Hematopoietic multipotent progenitor cell (in vitro differentiated cells): ENCODE results near the gene PHF10. TPM values are rescaled to one million over a fixed set of nuclear protein-coding genes. Genes with fewer than 3 reads are reported as not detected.
A peak's percentile ranks its signal among the peaks of the same experiment; 100 is the strongest.
"Not testable (repeated sequence)": the region's sequence is repeated elsewhere in the genome, so short reads cannot be mapped to it uniquely, and the experiment has no call there.

Source experiments
- DNase-seq, 3 donors: peaks; one replicate each; pipeline ENCODE4 v3.0.0-alpha.2; 2011 to 2015; ENCODE audit warnings: low read depth in 2 of 3, low spot score in 2 of 3
- total RNA-seq: library from RNA; depleted of rRNA; stranded (reverse); fragments of >200 nt; gene quantifications from one replicate; pipeline ENCODE4 v1.2.3, GENCODE V29; 2012

Gene PHF10
- total RNA-seq, 1 donor, result 13.5 TPM

DNA sequence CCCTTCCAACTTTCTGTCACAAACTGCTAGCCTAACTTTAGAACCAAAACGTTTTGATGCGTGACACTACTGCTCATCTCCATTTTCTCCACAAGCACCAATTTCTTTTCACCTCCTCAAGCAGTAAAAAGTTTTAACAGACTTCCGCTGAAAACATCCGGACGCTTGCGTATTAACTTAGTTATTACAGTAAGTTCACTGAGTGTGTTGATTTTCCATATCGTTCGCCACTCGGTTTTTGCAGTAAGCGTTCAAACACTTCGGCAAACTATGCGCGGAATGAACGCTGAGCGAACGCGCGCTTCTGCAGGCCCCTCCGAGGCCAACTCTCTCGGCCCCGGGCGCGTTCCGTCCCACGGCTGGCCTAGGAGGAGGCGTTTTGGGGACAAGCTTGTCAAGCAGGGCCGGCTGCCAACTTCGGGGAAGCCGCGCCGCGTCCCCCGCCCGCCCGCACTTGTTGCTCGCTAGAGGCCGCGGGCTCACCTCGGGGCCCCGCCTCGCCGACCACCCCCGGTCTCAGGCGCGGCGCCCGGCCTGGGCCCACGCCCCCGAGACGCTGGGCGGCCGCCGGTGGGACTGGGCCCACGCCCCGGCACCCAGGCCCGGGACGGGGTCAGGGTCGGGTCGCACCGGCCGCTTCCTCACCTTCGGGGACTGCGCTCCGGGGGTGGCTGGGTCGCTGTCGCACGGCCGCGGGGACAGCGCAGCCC, 945 bp downstream of the PHF10 start:
- peak; percentile 44 to 84 (median 79) for DNase-seq

GRCh38 chr6:169722362-169723199, 1.7 kb downstream of the PHF10 start:
- peak; percentile 26 to 42 (median 28) for DNase-seq

- DNase-seq, result peak in 1 of 3 donors; percentile 27
Measured at GRCh38 chr6:169720207-169720855, 4.0 kb downstream of the PHF10 start.

- no peak for DNase-seq
Measured at GRCh38 chr6:169719117-169719516, 5.2 kb downstream of the PHF10 start.

DNA sequence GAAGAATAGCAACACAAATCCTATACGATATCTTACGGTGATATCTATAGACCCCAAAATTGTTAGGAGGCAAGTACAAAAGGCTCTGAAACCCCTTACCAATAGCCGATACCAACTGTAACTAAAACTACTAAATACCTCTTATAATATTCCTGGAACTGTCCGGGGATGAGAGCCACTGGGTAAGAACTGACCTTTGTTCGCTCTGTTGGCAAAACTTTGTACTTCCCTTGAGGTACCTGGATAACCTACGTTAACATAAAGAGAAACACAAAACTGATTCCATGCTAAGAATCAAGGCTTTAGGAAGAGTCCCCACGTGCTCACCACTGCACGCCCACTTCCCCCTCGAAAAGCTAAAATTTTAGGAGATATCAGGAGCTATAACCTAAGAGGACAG, 9.7 kb downstream of the PHF10 start:
- DNase-seq, result no peak

DNA sequence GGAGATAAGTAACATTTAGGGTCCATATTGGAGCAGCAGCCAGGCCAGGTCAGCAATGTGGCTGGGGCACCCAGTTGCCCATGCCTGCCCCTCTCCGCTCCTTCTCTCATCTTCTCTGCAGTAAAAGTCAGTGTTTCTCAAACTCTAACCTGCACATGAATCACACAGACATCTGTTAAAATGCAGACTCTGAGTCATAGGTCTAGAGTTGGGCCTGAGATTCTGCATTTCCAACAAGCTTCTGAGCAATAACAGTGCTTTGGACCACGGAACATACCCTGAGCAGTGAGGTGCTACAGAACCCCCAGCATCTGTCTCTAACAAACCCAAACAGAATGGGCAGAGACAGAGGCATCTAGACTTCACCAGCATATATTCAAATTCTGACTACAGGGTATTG, 10.1 kb downstream of the PHF10 start:
- DNase-seq, result no peak

DNA sequence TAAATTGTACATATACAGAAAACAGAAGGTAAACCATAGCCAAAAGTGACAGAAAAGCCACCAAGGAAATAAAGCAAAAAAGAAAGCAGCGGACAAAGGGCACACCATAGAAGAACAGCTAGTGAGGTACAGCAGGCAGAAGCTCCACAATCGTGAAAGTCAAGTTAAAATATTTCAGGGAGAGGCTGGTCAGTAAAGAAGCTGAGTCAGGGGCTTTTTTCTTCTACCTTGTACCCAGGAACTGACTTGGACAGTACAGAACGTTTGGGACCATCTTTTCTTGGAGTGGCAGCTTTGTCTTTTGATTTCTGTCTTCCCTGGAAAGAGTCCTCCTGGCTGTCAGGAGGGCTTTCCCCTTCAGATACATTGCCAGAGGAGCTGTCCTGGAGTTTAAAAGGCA, 14.3 kb downstream of the PHF10 start:
- no peak for DNase-seq

GRCh38 chr6:169709293-169709692, 15.0 kb downstream of the PHF10 start:
- no peak for DNase-seq

DNA sequence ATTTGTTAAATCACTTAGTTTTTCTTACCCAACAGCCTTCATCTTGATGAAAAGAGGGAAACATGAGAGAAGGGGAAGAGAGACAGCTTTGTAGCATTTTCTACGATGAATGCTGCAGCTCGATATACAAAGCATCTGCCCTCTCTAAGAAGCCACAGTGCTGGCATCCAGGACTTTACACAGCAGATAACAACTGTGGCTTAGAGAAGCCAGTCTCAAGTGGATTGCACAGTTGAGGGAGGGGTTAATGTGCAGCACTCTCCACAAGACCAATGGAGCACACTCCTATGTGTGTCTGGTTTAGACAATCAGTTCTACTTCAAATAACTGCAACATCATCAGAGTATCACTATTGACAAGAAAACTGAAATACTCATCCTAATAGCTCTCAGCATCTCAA, 16.5 kb downstream of the PHF10 start:
- DNase-seq, result no peak

DNA sequence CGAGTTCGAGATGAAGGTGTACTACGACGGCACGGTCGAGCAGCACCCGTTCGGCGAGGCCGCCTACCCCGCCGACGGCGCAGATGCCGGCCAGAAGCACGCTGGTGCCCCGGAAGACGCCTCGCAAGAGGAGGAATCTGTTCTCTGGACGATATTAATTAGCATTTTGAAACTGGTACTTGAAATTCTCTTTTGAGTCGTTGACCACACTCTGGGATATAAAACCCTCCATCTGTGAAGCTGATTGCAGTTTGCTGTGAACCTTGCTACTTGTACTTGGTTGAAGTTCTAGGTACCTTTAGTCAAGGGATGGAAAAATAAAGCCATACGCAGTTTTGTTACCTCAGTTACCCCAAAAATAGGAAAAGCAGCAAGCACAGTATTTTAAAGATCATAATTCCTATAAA, 21.5 kb downstream of the PHF10 start:
- DNase-seq, result no peak

GRCh38 chr6:169701954-169702839, 22.1 kb downstream of the PHF10 start, which contains the start of the genes C6orf120 and WDR27:
TSS of gene C6orf120 (plus strand) at chr6:169702126. CDS start at chr6:169702460, 334 bp downstream.
TSS of gene WDR27 (minus strand) at chr6:169702029. CDS start at chr6:169689005, 13,024 bp downstream.
- DNase-seq, result peak; percentile 91 to 98 (median 98)

GRCh38 chr6:169701311-169701953, 22.9 kb downstream of the PHF10 start:
- DNase-seq, result no peak

DNA sequence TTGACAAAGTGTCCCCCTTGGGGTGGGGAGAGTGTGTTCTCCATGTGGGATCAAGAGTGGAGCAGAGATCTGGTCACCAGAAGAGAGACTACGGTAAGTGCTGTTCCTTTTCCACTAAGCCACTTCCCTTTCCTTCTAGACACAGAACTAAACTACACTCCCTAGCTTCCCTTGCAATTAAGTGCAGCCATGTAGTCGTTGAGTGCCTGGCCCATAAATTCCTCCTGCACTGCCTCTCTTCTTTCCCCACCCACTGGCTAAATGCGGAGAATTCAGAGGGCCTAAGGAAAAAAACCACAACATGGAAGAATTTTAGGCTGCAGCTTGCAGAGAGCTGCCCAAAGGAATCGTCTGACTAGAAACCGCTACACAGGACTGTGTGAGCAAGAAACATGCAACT, 24.0 kb downstream of the PHF10 start:
- no peak for DNase-seq

DNA sequence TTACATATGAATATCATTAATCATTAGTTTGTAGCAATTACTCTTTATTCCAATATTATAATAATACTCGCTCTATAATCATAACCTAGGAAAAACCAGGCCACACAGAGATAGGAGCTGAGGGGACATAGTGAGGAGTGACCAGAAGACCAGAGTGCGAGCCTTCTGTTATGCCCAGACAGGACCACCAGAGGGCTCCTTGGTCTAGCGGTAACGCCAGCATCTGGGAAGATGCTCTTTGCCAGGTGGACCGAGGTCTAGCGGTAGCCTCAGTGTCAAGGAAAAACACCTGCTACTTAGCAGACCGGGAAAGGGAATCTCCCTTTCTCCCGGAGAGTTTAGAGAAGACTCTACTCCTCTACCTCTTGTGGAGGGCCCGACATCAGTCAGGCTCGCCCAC, 27.2 kb downstream of the PHF10 start:
- not testable (repeated sequence) for DNase-seq

DNA sequence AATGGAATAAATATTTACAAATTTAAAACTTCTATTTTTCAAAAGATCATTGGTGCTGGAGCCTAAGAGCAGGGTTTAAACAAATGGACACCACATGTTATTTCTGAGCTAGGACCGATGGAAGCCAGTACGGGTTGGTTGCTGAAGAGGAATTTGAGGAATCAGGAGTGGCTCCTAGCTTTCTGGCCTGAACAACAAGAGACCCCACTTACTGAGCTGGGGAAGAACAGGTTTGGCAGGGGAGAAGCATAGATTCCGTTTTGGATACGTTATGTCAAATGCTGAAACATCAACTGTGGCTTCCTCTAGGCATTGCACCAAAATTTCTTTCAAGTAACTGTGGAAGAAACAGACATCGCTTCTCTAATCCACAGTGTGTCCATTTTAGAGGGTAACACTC, 29.2 kb downstream of the PHF10 start:
- no peak for DNase-seq

DNA sequence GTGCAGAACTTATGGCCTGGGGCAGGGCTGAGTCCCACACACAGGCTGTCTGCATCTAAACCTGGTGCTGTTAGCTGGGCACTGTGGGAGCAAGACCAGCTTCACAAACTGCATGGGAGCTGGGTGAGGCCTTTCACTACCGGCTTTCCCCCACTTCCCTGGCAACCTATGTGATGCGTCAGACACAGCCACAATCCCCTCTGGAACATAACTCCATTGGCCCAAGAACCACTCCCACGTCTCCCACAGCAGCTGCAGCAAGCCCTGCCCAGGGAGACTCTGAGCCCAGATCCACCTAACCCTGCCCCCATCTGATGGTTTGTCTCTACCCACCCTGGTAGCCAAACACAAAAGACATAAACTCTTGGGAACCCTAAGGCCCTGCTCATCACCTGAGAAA, 31.8 kb downstream of the PHF10 start:
- no peak for DNase-seq

GRCh38 chr6:169691260-169691659, 33.0 kb downstream of the PHF10 start:
- DNase-seq, result no peak

DNA sequence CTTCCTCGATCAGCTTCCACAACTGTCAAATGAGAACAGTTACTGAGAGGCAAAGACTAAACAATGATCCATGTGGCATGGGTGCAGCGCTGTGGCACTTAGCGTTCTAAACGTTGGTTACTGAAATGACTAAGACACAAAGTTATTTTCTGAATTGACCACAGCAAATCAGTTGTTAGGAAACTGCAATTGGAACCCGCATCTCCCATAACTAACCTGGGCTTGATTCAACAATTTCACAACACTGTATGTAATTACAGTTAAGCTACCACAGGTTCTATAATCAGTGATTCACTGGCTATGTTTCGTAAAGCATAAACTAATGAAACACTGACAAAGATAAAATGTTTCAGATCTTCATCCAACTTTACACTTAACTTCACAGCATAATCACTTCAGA, 35.0 kb downstream of the PHF10 start:
- DNase-seq, result no peak

DNA sequence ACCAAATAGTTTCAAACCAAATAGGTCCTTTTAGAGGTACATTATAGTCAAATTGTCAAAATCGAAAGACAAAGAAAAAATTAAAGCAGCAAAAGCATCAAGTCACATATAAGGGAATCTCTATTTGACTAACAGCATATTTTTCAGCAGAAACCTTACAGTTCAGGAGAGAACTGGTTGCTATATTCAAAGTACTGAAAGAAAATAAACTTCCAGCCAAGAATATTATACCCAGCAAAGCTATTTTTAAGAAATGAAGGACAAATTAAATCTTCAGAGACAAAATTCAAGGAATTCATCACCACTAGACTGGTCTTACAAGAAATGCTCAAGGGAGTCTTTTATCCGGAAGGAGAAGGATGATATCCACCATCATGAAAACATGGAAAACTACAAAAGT, 38.4 kb downstream of the PHF10 start:
- no peak for DNase-seq

- no peak for DNase-seq
Measured at GRCh38 chr6:169684056-169684455, 40.2 kb downstream of the PHF10 start.
